Forelimb muscle (tissue), 1 donor: ENCODE measurements around the gene CT55. TPM values are rescaled to one million over a fixed set of nuclear protein-coding genes. Genes with fewer than 3 reads are reported as not detected.

Experiments
- polyA plus RNA-seq: library from polyadenylated mRNA; unstranded; fragments of 120-200 nt; gene quantifications from one replicate; pipeline ENCODE4 v1.2.1, GENCODE V29; 2013; ENCODE audit not compliant: insufficient read length

The CT55 gene
- polyA plus RNA-seq, 1 donor, result 0.42 TPM

Other genes starting within 250 kb of the CT55 start
- gene SMIM10, start 180.4 kb downstream of the CT55 start, polyA plus RNA-seq, result 12.7 TPM
- gene RTL8B, start 148.9 kb downstream of the CT55 start, polyA plus RNA-seq, result 35.0 TPM
- gene RTL8C, start 139.0 kb downstream of the CT55 start, polyA plus RNA-seq, result 469 TPM
- gene RTL8A, start 119.3 kb downstream of the CT55 start, polyA plus RNA-seq, result 75.3 TPM
- gene SMIM10L2B, start 72.7 kb downstream of the CT55 start, polyA plus RNA-seq, result 9.0 TPM
- gene ETDB, start 50.9 kb downstream of the CT55 start, polyA plus RNA-seq, result not detected
- gene ETDA, start 80.7 kb upstream of the CT55 start, polyA plus RNA-seq, result not detected
- not detected for gene ETDC, start 138.1 kb upstream of the CT55 start, polyA plus RNA-seq
- gene ZNF75D, start 172.7 kb upstream of the CT55 start, polyA plus RNA-seq, result 8.1 TPM
- 13.8 TPM for gene ZNF449, start 173.4 kb upstream of the CT55 start, polyA plus RNA-seq